Vagina (tissue), 2 donors: ENCODE measurements around the gene CDON. TPM values are rescaled to one million over a fixed set of nuclear protein-coding genes. Genes with fewer than 3 reads are reported as not detected.
"Not testable (repeated sequence)": the region's sequence is repeated elsewhere in the genome, so short reads cannot be mapped to it uniquely, and the experiment has no call there.

Source experiments
- DNase-seq, 2 donors: peaks; one replicate each; pipeline ENCODE4 v3.0.0-alpha.2; 2017; ENCODE audit errors: extremely low spot score in 2 of 2
- H3K27ac ChIP-seq: fragments of 200-600 bp; sonication (generic); one replicate; pipeline ENCODE4 v1.5.1; 2019
- H3K27me3 ChIP-seq: fragments of 200-600 bp; sonication (generic); one replicate; pipeline ENCODE4 v1.5.1; 2019
- H3K36me3 ChIP-seq, 2 donors: fragments of 200-600 bp; sonication (generic); one replicate each; pipeline ENCODE4 v1.5.1; 2017 to 2019
- H3K4me1 ChIP-seq: fragments of 200-600 bp; sonication (generic); one replicate; pipeline ENCODE4 v1.5.1; 2019
- H3K4me3 ChIP-seq, 2 donors: fragments of 200-600 bp; sonication (generic); 1 replicate in 1 of 2; 2 replicates in 1 of 2; pipeline ENCODE4 v1.5.1; 2016 to 2019
- H3K9me3 ChIP-seq: fragments of 200-600 bp; sonication (generic); one replicate; pipeline ENCODE4 v1.5.1; 2019
- CTCF ChIP-seq, 3 experiments: fragments of 450-650 bp in 2 of 3; fragments of 200-600 bp in 1 of 3; sonication (generic) in 1 of 3; IDR thresholded peaks; one replicate each; pipeline ENCODE4 v1.5.1; 2017 to 2019; ENCODE audit warnings: antibody characterized with exemption in 3 of 3, mild to moderate bottlenecking in 2 of 3, moderate library complexity in 2 of 3
- POLR2A ChIP-seq, 2 donors: fragments of 450-650 bp; IDR thresholded peaks; one replicate each; pipeline ENCODE4 v1.6.1; 2017; ENCODE audit warnings: antibody characterized with exemption in 2 of 2, mild to moderate bottlenecking in 2 of 2, moderate library complexity in 2 of 2
- POLR2AphosphoS5 ChIP-seq, 2 donors: sonication (generic); formaldehyde crosslinking; IDR thresholded peaks; one replicate each; pipeline ENCODE4 v1.9.0; 2017; ENCODE audit warnings: antibody characterized with exemption in 2 of 2, mild to moderate bottlenecking in 2 of 2, low read depth in 1 of 2; ENCODE audit not compliant: insufficient read depth in 1 of 2
- intact Hi-C: fragments of 100-400 bp; cut with DNase I; formaldehyde crosslinking; loops from one replicate; pipeline ENCODE4 v1.15.1; 2023
- total RNA-seq: library from RNA; depleted of rRNA; stranded (reverse); fragments of >200 nt; gene quantifications from one replicate; pipeline ENCODE4 v1.2.3, GENCODE V29; 2016

The CDON gene
- total RNA-seq, 1 donor from 2014 or later: 9.8 TPM

- no peaks in the 10 kb centered on the region for H3K4me1 ChIP-seq
- H3K27me3 ChIP-seq: no peaks in the 10 kb centered on the region
- DNase-seq: no peak
- intact Hi-C loops: no loop called here
- H3K9me3 ChIP-seq: no peaks in the 10 kb centered on the region
- H3K36me3 ChIP-seq: no peaks in the 10 kb centered on the region
- no peak overlapping the region for H3K4me3 ChIP-seq
- TF ChIP-seq POLR2AphosphoS5 (IDR thresholded peaks at IDR 0.05; ENCODE audit: insufficient read depth in 1 of 2, low read depth in 1 of 2) (no peak), POLR2A (IDR thresholded peaks at IDR 0.05) (no peak), CTCF (IDR thresholded peaks at IDR 0.05) (no peak)
- no peak overlapping the region for H3K27ac ChIP-seq
Observed at GRCh38 chr11:125987066-125987641, 75.5 kb downstream of the CDON start.

GRCh38 chr11:125985956-125986355 is 76.7 kb downstream of the CDON start:
- DNase-seq, H3K9me3 ChIP-seq, H3K36me3 ChIP-seq, intact Hi-C loops, H3K4me1 ChIP-seq, H3K4me3 ChIP-seq, H3K27ac ChIP-seq, H3K27me3 ChIP-seq: not testable (repeated sequence)

GRCh38 chr11:125982348-125982730 is 80.3 kb downstream of the CDON start:
- no peaks in the 10 kb centered on the region for H3K9me3 ChIP-seq
- H3K27ac ChIP-seq: no peak overlapping the region
- no peaks in the 10 kb centered on the region for H3K27me3 ChIP-seq
- H3K4me3 ChIP-seq: no peak overlapping the region
- H3K36me3 ChIP-seq: no peaks in the 10 kb centered on the region
- DNase-seq: no peak
- TF ChIP-seq POLR2AphosphoS5 (IDR thresholded peaks at IDR 0.05; ENCODE audit: insufficient read depth in 1 of 2, low read depth in 1 of 2): no peak
- no peak for TF ChIP-seq POLR2A (IDR thresholded peaks at IDR 0.05)
- TF ChIP-seq CTCF (IDR thresholded peaks at IDR 0.05): no peak
- H3K4me1 ChIP-seq: no peaks in the 10 kb centered on the region
- intact Hi-C loops: no loop called here

GRCh38 chr11:125980436-125980835 is 82.2 kb downstream of the CDON start:
- no peak overlapping the region for H3K27ac ChIP-seq
- H3K4me1 ChIP-seq: no peaks in the 10 kb centered on the region
- no peaks in the 10 kb centered on the region for H3K36me3 ChIP-seq
- no peak for TF ChIP-seq POLR2A (IDR thresholded peaks at IDR 0.05)
- TF ChIP-seq POLR2AphosphoS5 (IDR thresholded peaks at IDR 0.05; ENCODE audit: insufficient read depth in 1 of 2, low read depth in 1 of 2): no peak
- TF ChIP-seq CTCF (IDR thresholded peaks at IDR 0.05): no peak
- intact Hi-C loops: no loop called here
- DNase-seq: no peak
- no peaks in the 10 kb centered on the region for H3K9me3 ChIP-seq
- H3K27me3 ChIP-seq: no peaks in the 10 kb centered on the region
- no peak overlapping the region for H3K4me3 ChIP-seq

- no peak for DNase-seq
- Histone ChIP-seq H3K4me3 (no peak overlapping the region), H3K4me1 (no peaks in the 10 kb centered on the region), H3K9me3 (no peaks in the 10 kb centered on the region), H3K27me3 (no peaks in the 10 kb centered on the region), H3K36me3 (no peaks in the 10 kb centered on the region), H3K27ac (no peak overlapping the region)
- no peak for TF ChIP-seq POLR2A (IDR thresholded peaks at IDR 0.05)
- no peak for TF ChIP-seq CTCF (IDR thresholded peaks at IDR 0.05)
- no peak for TF ChIP-seq POLR2AphosphoS5 (IDR thresholded peaks at IDR 0.05; ENCODE audit: insufficient read depth in 1 of 2, low read depth in 1 of 2)
- intact Hi-C loops: no loop called here
Observed at GRCh38 chr11:125979511-125979910, 83.2 kb downstream of the CDON start.
